ENCODE measurements around the gene CCL11. TPM values are rescaled to one million over a fixed set of nuclear protein-coding genes. Genes with fewer than 3 reads are reported as not detected.

CCL11 gene
- total RNA-seq, 4 donors from 2014 or later: not detected

DNA sequence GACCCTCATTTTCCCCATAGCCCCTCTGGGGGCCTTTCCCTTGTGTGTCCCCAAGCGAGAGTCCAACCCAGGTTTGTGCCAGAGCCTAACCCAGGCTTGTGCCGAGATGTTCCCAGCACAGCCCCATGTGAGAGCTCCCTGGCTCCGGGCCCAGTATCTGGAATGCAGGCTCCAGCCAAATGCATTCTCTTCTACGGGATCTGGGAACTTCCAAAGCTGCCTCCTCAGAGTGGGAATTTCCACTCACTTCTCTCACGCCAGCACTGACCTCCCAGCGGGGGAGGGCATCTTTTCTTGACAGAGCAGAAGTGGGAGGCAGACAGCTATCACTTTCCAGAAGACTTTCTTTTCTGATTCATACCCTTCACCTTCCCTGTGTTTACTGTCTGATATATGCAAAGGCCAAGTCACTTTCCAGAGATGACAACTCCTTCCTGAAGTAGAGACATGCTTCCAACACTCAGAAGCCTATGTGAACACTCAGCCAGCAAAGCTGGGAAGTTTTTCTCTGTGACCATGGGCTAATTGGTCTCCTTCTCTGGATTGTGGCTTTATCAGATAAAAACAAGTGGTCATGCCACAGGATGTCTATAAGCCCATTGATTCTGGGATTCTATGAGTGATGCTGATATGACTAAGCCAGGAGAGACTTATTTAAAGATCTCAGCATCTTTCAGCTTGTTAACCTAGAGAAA lies 33.0 kb upstream of the CCL11 start:
- TF ChIP-seq, protein P1, sequence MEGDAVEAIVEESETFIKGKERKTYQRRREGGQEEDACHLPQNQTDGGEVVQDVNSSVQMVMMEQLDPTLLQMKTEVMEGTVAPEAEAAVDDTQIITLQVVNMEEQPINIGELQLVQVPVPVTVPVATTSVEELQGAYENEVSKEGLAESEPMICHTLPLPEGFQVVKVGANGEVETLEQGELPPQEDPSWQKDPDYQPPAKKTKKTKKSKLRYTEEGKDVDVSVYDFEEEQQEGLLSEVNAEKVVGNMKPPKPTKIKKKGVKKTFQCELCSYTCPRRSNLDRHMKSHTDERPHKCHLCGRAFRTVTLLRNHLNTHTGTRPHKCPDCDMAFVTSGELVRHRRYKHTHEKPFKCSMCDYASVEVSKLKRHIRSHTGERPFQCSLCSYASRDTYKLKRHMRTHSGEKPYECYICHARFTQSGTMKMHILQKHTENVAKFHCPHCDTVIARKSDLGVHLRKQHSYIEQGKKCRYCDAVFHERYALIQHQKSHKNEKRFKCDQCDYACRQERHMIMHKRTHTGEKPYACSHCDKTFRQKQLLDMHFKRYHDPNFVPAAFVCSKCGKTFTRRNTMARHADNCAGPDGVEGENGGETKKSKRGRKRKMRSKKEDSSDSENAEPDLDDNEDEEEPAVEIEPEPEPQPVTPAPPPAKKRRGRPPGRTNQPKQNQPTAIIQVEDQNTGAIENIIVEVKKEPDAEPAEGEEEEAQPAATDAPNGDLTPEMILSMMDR (IDR thresholded peaks at IDR 0.05): peak in 1 of 6 experiments; percentile 23
- TF ChIP-seq POLR2A (IDR thresholded peaks at IDR 0.05): peak in 1 of 2 donors; percentile 56
- peak; percentile 99 for DNase-seq
- 2 to 5% methylated on average over 6 of the region's 6 CpGs for WGBS, 2 donors
- no peaks in the 10 kb centered on the region for H3K36me3 ChIP-seq
- H3K9me3 ChIP-seq: no peaks in the 10 kb centered on the region
- H3K27ac ChIP-seq: peak overlapping the region; percentile 76 to 92 (median 77)
- peaks cover 60 to 83% of the 10 kb centered on the region in 2 donors for H3K4me1 ChIP-seq
- H3K27me3 ChIP-seq: no peaks in the 10 kb centered on the region
- intact Hi-C loops (cut with DNase I): no loop called here
- H3K4me3 ChIP-seq (replicated peaks in 1 of 3): no peak overlapping the region

DNA sequence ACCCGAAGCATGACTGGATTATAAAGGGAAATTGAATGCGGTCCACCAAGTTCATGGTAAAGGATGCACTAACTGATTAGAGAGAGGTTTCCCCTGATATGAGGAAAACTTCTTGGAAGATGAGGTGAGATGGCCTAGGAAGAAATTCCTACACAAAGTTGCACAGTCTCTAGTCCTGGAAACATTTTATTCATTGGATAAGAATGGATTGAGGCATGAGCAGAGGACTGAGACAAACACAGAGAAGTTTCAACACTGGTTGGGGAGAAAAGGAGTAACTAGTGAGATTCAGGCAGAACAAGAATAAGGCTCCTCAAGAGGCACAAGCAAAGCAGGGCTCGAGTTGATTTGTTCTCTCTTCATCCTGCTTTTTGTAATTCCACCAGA lies 32.4 kb upstream of the CCL11 start:
- intact Hi-C loops (cut with DNase I): no loop called here
- no peak for DNase-seq
- Histone ChIP-seq H3K27me3 (no peaks in the 10 kb centered on the region), H3K4me3 (replicated peaks in 1 of 3) (no peak overlapping the region), H3K4me1 (peaks cover 60 to 77% of the 10 kb centered on the region in 2 donors), H3K36me3 (no peaks in the 10 kb centered on the region), H3K9me3 (no peaks in the 10 kb centered on the region), H3K27ac (peak overlapping the region; percentile 75 to 92 (median 76))
- TF ChIP-seq, protein P1 (IDR thresholded peaks at IDR 0.05): no peak
- TF ChIP-seq POLR2A (IDR thresholded peaks at IDR 0.05): no peak
- WGBS, 2 donors: 75% methylated on average over 3 of the region's 3 CpGs

DNA sequence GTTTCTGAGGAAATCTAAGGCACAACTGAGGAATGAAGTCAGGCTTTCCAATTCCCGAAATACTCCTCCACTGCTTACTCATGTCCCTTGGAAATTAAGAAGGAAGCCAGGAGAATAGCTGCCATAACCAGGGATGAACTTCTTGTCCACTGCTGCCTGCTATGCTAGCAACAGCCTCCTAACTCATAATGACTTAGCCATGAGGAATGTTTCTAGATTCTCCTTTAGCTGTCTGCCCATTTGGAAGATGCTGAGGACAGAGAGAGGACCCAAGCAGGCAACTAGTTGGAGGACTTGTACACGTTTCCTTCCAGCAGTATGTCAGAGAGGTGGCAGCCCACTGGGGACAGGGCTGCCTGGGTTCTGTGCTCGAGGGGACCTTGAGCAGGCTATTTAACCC lies 31.4 kb upstream of the CCL11 start:
- TF ChIP-seq POLR2A (IDR thresholded peaks at IDR 0.05): no peak
- TF ChIP-seq, protein P1 (IDR thresholded peaks at IDR 0.05): no peak
- no peak for DNase-seq
- Histone ChIP-seq H3K27ac (peak overlapping the region; percentile 75 to 92 (median 76)), H3K36me3 (no peaks in the 10 kb centered on the region), H3K4me3 (replicated peaks in 1 of 3) (no peak overlapping the region), H3K27me3 (no peaks in the 10 kb centered on the region), H3K4me1 (peaks cover 57 to 67% of the 10 kb centered on the region in 2 donors), H3K9me3 (no peaks in the 10 kb centered on the region)
- intact Hi-C loops (cut with DNase I): no loop called here
- 39 to 59% methylated on average over 3 of the region's 3 CpGs for WGBS, 2 donors

DNA sequence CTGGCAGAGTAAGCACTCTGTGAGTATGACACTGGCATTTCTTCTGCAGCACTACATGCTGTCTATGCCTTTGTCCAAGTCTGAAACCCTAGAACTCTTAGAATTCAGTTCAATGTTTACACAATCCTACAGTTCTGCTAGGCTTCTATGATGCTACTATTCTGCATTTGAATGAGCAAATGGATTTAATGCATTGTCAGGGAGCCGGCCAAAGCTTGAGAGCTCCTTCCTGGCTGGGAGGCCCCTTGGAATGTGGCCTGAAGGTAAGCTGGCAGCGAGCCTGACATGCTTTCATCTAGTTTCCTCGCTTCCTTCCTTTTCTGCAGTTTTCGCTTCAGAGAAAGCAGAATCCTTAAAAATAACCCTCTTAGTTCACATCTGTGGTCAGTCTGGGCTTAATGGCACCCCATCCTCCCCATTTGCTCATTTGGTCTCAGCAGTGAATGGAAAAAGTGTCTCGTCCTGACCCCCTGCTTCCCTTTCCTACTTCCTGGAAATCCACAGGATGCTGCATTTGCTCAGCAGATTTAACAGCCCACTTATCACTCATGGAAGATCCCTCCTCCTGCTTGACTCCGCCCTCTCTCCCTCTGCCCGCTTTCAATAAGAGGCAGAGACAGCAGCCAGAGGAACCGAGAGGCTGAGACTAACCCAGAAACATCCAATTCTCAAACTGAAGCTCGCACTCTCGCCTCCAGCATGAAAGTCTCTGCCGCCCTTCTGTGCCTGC lies 30.7 kb upstream of the CCL11 start, which contains the start of gene CCL2:
CCL2 (plus strand) TSS at position 635 of the 730 bp plus-strand sequence; CDS start at position 700, 65 bp downstream.
- Histone ChIP-seq H3K4me1 (peaks cover 51 to 61% of the 10 kb centered on the region in 2 donors), H3K9me3 (no peaks in the 10 kb centered on the region), H3K27me3 (no peaks in the 10 kb centered on the region), H3K36me3 (no peaks in the 10 kb centered on the region), H3K4me3 (replicated peaks in 1 of 3) (peak within 1 kb of the TSS in 1 of 3 donors; percentile 1), H3K27ac (peak within 1 kb of the TSS; percentile 75 to 92 (median 76))
- intact Hi-C loops (cut with DNase I): no loop called here
- peak in 1 of 2 donors; percentile 75 for TF ChIP-seq POLR2A (IDR thresholded peaks at IDR 0.05)
- TF ChIP-seq, protein P1 (IDR thresholded peaks at IDR 0.05): no peak
- WGBS, 2 donors: 6 to 8% methylated on average over 11 of the region's 11 CpGs
- peak; percentile 89 to 91 for DNase-seq

DNA sequence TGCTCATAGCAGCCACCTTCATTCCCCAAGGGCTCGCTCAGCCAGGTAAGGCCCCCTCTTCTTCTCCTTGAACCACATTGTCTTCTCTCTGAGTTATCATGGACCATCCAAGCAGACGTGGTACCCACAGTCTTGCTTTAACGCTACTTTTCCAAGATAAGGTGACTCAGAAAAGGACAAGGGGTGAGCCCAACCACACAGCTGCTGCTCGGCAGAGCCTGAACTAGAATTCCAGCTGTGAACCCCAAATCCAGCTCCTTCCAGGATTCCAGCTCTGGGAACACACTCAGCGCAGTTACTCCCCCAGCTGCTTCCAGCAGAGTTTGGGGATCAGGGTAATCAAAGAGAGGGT lies 30.2 kb upstream of the CCL11 start:
- DNase-seq: no peak
- no peaks in the 10 kb centered on the region for H3K27me3 ChIP-seq
- no peaks in the 10 kb centered on the region for H3K9me3 ChIP-seq
- peak overlapping the region in 1 of 3 donors; percentile 1 for H3K4me3 ChIP-seq (replicated peaks in 1 of 3)
- intact Hi-C loops (cut with DNase I): no loop called here
- peak overlapping the region; percentile 75 to 92 (median 76) for H3K27ac ChIP-seq
- H3K36me3 ChIP-seq: no peaks in the 10 kb centered on the region
- no peak for TF ChIP-seq POLR2A (IDR thresholded peaks at IDR 0.05)
- TF ChIP-seq, protein P1 (IDR thresholded peaks at IDR 0.05): no peak
- WGBS, 2 donors: 37 to 46% methylated on average over 4 to 5 of the region's 5 CpGs
- H3K4me1 ChIP-seq: peaks cover 46 to 55% of the 10 kb centered on the region in 2 donors
